ENCODE data around the gene ZNF594.
A peak's percentile ranks its signal among the peaks of the same experiment; 100 is the strongest.
"Not testable (repeated sequence)": the region's sequence is repeated elsewhere in the genome, so short reads cannot be mapped to it uniquely, and the experiment has no call there.

ZNF594 gene

DNA sequence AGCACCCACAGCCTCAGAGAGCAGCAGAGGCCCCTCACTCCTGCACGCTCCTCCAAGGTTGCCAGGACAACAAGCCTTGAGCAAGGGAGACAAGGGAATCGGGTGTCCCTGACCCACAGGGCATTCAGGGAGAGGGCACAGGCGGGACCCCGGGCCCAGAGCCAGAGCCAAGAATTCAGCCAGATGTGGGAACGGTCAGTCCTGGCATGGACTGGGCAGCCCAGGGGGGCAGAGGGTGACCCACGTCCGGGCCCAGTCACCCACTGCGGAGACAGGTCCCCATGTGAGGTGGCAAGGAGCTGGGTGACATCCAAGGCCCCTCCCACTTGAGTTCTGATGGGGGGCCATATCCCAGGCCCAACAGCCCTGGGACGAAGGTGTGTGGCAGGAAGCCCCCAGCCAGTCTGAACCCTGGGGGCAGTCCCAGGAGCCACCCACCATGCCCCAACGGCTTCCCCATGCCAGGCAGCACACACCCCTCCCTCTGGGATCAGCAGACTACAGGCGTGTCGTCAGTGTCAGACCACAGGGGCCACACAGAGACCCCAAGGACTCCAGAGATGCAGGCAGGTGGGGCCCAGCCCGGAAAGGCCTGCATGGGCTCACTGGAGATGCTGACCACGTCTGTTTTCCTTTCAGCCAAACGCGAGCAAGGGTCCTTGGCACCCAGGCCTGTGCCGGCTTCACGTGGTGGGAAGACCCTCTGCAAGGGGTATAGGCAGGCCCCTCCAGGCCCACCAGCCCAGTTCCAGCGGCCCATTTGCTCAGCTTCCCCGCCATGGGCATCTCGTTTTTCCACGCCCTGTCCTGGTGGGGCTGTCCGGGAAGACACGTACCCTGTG lies 52.8 kb downstream of the ZNF594 start:
- in situ Hi-C loops (cut with MboI; ENCODE audit: low sequenced_read_pairs, unreplicated experiment): no loop called here

DNA sequence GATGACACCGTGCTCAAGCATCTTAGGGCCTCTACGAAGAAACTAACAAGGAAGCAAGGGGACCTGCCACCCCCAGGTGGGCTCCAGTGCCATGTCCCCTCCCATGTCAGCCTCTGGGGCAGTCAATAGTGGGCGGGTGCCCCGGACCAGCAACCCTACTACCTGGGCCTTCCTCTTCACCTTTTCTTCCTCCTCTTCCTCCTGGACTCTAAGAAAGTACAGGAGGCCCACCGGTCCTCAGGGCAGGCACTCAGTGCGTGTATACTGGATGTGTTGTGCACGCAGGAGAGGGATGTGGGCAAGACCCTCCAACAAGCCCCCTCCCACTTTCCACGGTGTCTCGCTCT lies 53.5 kb downstream of the ZNF594 start:
- in situ Hi-C loops (cut with MboI; ENCODE audit: low sequenced_read_pairs, unreplicated experiment); DNase-seq (ENCODE audit: low spot score): not testable (repeated sequence)

More for the DNA sequence above, 52.8 kb downstream of the ZNF594 start:
- TF ChIP-seq, protein P1, sequence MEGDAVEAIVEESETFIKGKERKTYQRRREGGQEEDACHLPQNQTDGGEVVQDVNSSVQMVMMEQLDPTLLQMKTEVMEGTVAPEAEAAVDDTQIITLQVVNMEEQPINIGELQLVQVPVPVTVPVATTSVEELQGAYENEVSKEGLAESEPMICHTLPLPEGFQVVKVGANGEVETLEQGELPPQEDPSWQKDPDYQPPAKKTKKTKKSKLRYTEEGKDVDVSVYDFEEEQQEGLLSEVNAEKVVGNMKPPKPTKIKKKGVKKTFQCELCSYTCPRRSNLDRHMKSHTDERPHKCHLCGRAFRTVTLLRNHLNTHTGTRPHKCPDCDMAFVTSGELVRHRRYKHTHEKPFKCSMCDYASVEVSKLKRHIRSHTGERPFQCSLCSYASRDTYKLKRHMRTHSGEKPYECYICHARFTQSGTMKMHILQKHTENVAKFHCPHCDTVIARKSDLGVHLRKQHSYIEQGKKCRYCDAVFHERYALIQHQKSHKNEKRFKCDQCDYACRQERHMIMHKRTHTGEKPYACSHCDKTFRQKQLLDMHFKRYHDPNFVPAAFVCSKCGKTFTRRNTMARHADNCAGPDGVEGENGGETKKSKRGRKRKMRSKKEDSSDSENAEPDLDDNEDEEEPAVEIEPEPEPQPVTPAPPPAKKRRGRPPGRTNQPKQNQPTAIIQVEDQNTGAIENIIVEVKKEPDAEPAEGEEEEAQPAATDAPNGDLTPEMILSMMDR (IDR thresholded peaks at IDR 0.05; ENCODE audit: borderline replicate concordance, control extremely low read depth, extremely low read depth, insufficient read depth, missing control alignments): no peak
- DNase-seq (ENCODE audit: low spot score): no peak

DNA sequence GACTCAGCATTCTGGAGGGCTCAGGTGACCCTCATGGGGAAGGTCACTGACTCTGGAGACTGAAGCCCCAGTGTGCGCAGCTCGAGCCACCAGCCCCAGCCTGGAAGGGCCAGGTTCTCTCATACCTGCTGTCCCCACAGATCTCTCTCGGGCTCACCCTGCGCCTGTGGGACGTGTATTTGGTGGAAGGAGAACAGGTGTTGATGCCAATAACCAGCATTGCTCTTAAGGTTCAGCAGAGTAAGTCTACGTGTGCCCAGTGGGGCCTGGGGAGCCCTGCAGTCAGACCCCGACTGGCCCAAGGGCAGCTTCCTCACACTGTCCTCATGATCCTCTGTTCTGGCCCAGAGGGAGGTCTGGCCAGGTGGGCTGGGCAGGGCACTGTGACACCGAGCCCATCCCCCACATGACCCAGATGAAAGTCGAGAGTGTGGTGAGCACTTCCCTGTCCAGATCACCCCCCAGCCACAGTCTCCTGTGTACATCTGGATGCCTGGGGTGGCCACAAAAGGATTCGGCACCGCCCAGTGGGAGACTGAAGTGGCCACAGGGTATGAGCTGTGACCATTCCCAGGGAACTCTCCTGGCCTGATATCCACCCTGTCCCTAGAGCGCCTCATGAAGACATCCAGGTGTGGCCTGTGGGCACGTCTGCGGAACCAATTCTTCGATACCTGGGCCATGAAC lies 54.0 kb downstream of the ZNF594 start:
- DNase-seq (ENCODE audit: low spot score); in situ Hi-C loops (cut with MboI; ENCODE audit: low sequenced_read_pairs, unreplicated experiment): not testable (repeated sequence)

DNA sequence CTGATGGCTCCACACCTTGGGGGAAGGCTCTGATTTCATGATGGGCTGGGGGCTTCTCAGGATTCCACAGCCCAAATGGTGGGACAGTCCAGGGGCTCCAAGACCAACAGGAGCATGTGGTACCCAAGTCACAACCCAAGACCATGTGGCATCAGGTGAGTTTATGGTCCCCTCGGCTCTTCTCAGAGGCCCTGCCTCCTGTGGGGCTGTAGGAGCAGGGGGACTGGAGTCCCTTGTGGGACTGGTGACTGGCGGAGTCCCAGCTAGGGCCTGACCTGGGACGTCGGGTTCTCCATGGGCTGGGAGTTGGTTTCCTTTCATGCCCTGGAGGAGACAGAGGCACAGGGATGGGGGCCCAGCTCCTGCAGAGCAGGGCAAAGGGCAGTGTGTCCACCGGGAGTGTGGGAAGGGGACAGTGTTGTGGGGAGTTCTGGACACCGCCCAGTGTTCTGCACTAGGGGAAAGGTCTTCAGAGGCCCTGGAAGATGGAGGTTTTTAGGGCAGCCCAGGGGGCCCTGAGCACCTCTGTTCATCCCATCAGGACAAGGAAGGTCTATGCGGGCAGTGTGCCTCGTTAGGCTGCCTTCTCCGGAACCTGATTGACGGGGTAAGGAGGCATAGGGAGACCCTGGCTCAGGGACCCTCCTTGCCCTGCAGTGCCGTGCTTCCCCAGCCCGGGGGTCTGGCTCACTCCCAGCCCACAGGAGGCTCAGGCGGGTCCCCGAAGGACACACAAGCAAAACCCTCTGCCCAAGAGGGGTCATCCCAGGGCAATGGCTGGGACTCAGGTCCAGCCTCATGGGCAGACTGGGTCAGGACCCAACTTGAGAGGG lies 54.9 kb downstream of the ZNF594 start:
- in situ Hi-C loops (cut with MboI; ENCODE audit: low sequenced_read_pairs, unreplicated experiment); DNase-seq (ENCODE audit: low spot score): not testable (repeated sequence)

DNA sequence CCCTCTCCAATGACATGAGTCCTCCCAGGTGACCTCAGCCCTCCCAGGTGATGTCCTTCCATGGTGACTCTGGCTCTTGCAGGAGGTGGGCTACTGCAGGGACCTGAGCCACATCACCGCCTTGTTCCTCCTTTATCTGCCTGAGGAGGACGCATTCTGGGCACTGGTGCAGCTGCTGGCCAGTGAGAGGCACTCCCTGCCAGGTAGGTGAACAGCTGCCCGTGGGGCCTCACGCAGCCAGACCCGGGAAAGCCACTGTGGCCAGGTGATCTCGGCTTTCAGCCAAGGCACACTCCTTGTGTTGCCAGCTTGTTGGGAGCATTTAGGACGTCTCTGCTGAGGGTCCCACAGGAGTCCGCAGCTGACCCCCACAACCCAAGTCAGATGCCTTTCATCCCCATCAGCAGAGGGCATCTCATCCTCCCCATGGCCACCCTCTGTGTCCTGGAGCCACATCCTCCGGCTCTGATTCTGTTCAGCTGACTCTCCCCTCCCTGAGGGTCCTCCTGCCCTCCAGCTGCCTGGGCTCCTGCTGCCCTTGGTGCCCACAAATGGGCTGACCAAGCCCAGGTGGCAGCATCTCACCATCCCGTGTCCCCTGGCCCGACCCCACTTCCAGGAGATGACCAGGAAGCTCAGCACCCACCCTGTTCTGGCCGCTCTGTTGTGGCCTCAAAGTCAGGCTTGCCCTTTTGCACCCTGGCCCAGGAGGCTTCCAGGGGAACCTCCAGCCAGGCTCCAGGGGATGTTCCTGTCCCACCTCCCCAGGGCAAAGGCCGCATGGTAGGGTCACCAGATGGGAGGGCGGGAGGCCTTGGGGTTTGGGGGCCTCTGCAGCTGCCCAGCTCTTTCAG lies 55.7 kb downstream of the ZNF594 start:
- TF ChIP-seq, protein P1 (IDR thresholded peaks at IDR 0.05; ENCODE audit: borderline replicate concordance, control extremely low read depth, extremely low read depth, insufficient read depth, missing control alignments): no peak
- in situ Hi-C loops (cut with MboI; ENCODE audit: low sequenced_read_pairs, unreplicated experiment): no loop called here
- DNase-seq (ENCODE audit: low spot score): no peak

DNA sequence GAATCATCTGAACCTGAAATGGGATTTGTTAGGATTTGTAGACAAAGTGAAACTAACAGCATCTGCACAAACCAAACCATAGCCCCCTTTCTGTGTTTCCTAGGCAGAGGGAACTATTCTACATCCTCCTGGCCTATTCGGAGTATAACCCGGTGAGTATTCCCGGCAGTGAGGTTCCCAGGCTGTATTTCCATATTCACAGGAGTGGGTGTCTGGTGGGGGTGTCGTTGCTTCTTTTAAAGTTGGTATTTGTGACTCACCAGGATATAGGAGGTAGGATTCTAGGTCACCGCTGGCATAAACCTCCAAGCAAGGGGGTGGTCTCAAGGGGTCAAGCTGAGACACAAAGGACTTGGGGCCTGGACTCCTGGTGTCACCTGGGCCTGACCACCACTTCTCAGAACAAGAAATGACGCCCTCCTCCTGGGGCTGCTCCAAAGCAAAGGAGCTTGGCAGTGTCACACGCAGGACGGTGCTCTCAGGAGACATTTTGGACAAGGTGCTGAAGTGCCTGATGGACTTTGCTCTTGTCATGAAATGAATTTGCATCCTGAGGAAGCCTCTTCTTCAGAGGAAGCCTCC lies 56.4 kb downstream of the ZNF594 start:
- DNase-seq (ENCODE audit: low spot score); in situ Hi-C loops (cut with MboI; ENCODE audit: low sequenced_read_pairs, unreplicated experiment): not testable (repeated sequence)

DNA sequence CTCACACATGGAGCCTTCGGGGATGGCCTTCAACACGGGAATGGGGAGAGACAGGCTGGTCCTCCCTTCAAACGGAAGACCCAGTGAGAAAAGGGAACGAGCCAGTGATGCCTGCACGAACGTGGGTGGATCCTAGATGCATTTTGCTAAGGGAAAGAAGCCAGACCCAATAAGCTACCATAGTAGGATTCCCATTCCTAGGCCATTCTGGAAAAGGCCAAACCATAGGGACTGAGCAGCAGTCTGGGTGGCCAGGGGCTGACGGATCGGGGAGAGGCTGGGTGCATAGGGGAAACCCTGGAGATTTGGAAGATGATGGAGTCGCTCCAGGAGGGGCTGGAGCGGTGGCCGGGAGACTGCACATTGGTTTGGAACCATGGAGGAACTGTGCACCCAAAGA lies 57.1 kb downstream of the ZNF594 start:
- in situ Hi-C loops (cut with MboI; ENCODE audit: low sequenced_read_pairs, unreplicated experiment); DNase-seq (ENCODE audit: low spot score): not testable (repeated sequence)

DNA sequence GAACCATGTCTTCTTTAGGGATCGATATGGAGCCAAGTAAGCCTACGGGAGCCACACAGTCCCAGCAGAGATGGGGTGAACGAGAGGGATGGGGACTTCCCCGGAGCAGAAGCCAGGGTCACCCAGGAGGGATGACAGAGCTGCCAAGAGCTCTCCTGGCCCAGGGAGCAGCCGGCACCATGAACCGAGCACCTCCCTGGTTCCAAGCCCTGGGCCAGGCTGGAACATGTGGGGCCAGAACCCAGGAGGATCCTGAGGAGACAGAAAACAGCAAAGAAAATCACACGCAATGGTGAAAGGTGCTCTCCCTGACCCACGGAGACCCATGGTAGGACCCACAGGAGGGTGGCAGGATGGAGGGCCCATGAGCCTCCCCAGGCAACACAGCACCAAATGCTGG lies 57.7 kb downstream of the ZNF594 start:
- in situ Hi-C loops (cut with MboI; ENCODE audit: low sequenced_read_pairs, unreplicated experiment); DNase-seq (ENCODE audit: low spot score): not testable (repeated sequence)

DNA sequence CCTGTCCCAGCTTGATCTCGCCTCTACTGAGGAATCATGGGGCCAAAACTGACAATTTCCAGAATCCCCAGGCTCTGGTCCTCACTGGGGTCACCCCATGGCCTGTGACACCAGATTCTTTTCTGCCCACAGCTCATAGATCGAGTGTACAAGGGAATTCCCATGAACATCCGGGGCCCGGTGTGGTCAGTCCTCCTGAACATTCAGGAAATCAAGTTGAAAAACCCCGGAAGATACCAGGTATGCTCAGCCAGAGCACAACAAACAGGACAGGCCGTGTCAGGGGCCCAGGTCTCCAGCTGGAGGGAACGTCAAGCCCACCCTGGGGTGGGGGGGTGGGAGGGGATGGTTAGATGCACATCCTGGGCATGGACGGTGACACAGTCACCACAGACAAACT lies 58.4 kb downstream of the ZNF594 start:
- TF ChIP-seq, protein P1 (IDR thresholded peaks at IDR 0.05; ENCODE audit: borderline replicate concordance, control extremely low read depth, extremely low read depth, insufficient read depth, missing control alignments): no peak
- DNase-seq (ENCODE audit: low spot score): peak; percentile 8
- in situ Hi-C loops (cut with MboI; ENCODE audit: low sequenced_read_pairs, unreplicated experiment): no loop called here

DNA sequence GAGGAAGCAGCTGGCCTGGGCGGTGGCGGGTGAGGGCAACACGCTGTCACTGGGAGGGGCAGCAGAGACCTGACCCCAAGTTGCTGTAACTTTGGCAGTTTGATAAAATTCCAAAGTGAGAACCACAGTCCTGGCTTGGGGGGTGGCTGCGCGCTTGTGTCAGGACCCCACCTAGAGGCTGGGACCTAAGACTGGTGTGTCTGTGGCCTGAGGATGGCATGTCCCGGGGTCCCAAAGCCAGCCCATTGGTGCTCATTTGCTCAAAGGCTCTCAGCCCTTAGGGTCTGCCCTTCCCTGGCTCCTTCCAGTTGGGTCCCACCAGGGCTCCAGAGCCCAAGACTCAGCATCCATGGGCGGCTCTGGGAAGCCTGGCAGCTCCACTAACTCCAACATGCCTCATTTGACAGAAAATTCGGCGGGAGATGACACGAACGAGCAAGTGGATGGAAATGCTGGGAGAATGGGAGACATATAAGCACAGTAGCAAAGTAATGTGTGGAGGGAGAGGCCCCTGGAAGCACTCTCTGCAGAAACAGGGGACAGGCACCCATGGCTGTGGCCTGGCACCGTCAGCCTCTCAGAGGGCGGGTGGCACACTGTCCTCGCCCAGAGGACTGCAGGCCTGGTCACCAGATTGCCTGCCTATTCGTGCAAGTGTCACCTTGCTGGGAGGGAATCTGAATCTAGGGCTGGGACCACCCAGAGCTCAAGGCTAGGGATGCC lies 59.0 kb downstream of the ZNF594 start:
- DNase-seq (ENCODE audit: low spot score); in situ Hi-C loops (cut with MboI; ENCODE audit: low sequenced_read_pairs, unreplicated experiment): not testable (repeated sequence)

DNA sequence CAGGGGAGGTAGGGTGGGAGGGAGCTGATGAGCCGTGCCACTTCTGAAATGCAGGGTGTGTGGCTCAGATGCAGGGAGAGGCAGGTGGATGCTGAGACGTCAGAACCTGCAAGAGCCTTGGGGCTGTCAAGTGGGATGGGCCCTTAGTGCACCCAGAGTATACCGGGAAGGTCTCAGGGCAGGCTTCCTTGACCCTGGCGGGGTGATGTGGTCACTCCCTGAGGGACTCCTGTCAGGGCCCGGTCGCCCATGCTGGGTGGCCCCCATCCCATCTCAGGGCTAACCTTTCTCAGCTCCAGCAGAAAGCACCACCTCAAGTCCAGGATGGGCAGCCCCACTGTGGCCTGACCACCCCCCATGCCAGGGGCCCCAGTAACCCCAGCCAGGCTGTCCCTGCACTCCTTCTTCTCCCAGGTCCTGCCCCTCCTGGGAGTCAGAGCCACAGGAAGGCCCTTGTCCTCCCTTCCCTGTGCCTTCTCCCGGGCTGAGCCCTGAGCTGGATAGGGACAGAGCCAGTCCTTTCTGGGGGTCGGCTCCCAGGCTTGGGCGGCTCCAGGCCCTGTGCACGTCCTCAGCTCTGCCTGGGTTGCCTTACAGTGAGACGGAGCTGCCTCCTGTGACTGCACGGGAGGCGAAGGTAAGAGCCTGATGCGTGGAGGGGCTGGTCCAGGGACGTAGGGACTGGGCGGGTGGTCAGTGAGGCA lies 59.7 kb downstream of the ZNF594 start:
- in situ Hi-C loops (cut with MboI; ENCODE audit: low sequenced_read_pairs, unreplicated experiment); DNase-seq (ENCODE audit: low spot score): not testable (repeated sequence)

All from GM13976 (cell line).